DND-41 (cell line): ENCODE measurements around the gene FAM174C.

ENCODE experiments used
- ATAC-seq: fragments of 200-7000 bp; cut with Tn5 transposase; 3 replicates; pipeline ENCODE4 v1.9.1; 2021; ENCODE audit warnings: low read depth; ENCODE audit not compliant: insufficient read depth
- DNase-seq: peaks from one replicate; pipeline ENCODE4 v3.0.0-alpha.2; 2020
- H2AFZ ChIP-seq: 2 replicates; pipeline ENCODE4 v1.6.0; 2012; ENCODE audit warnings: low read depth, low read length
- H3K27ac ChIP-seq: 2 replicates; pipeline ENCODE4 v1.5.1; 2012; ENCODE audit warnings: low read length, inconsistent platforms
- H3K27me3 ChIP-seq: fragments of 200-600 bp; sonication (generic); 2 replicates; pipeline ENCODE4 v1.6.0; 2012; ENCODE audit warnings: low read length, mild to moderate bottlenecking, inconsistent platforms; ENCODE audit not compliant: insufficient read depth, poor library complexity
- H3K36me3 ChIP-seq: 2 replicates; pipeline ENCODE4 v1.5.1; 2012; ENCODE audit warnings: low read length, inconsistent platforms; ENCODE audit not compliant: insufficient read depth
- H3K4me1 ChIP-seq: 2 replicates; pipeline ENCODE4 v1.5.1; 2012; ENCODE audit warnings: mild to moderate bottlenecking, low read length; ENCODE audit not compliant: insufficient read depth
- H3K4me2 ChIP-seq: 2 replicates; pipeline ENCODE4 v1.6.0; 2012; ENCODE audit warnings: mild to moderate bottlenecking, moderate library complexity, low read length, inconsistent platforms; ENCODE audit not compliant: insufficient read depth
- H3K4me3 ChIP-seq, 2 experiments: fragments of 200-600 bp in 1 of 2; shearing (Covaris generic) in 1 of 2; 2 replicates each; pipeline ENCODE4 v1.5.1; 2012 to 2016; ENCODE audit warnings: inconsistent platforms in 2 of 2, low read length in 2 of 2, mild to moderate bottlenecking in 2 of 2, low read depth in 1 of 2, moderate library complexity in 1 of 2
- H3K79me2 ChIP-seq: 2 replicates; pipeline ENCODE4 v1.6.0; 2012; ENCODE audit warnings: low read length, inconsistent platforms; ENCODE audit not compliant: insufficient read depth
- H3K9ac ChIP-seq: 2 replicates; pipeline ENCODE4 v1.6.0; 2012; ENCODE audit warnings: low read depth, mild to moderate bottlenecking, inconsistent platforms, low read length, moderate library complexity
- H3K9me3 ChIP-seq: 2 replicates; pipeline ENCODE4 v1.5.1; 2012; ENCODE audit warnings: low read length, moderate library complexity, mild to moderate bottlenecking, inconsistent platforms; ENCODE audit not compliant: insufficient read depth, severe bottlenecking
- H4K20me1 ChIP-seq: 2 replicates; pipeline ENCODE4 v1.6.0; 2012; ENCODE audit warnings: low read length; ENCODE audit not compliant: insufficient read depth
- CTCF ChIP-seq: IDR thresholded peaks from 2 replicates; pipeline ENCODE4 v1.5.1; 2012; ENCODE audit warnings: borderline replicate concordance, low read length, moderate library complexity, mild to moderate bottlenecking; ENCODE audit not compliant: poor library complexity, severe bottlenecking; ENCODE audit errors: extremely low read depth
- EZH2 ChIP-seq: IDR thresholded peaks from 3 replicates; pipeline ENCODE4 v1.6.1; 2012; ENCODE audit warnings: borderline replicate concordance, low read depth, mild to moderate bottlenecking, moderate library complexity, low read length, inconsistent platforms; ENCODE audit not compliant: severe bottlenecking

Gene FAM174C

GRCh38 chr19:1296575-1297271 is 21.4 kb downstream of the FAM174C start:
- H3K79me2 ChIP-seq: no peaks in the 10 kb centered on the region
- H3K36me3 ChIP-seq: no peaks in the 10 kb centered on the region
- no peak overlapping the region for H3K9ac ChIP-seq
- no peak overlapping the region for H3K27ac ChIP-seq
- ATAC-seq: no peak
- no peaks in the 10 kb centered on the region for H3K9me3 ChIP-seq
- no peak overlapping the region for H2AFZ ChIP-seq
- H3K4me1 ChIP-seq: no peaks in the 10 kb centered on the region
- no peak overlapping the region for H3K4me3 ChIP-seq
- no peaks in the 10 kb centered on the region for H3K27me3 ChIP-seq
- no peak overlapping the region for H3K4me2 ChIP-seq
- DNase-seq: no peak
- TF ChIP-seq EZH2 (no peak), CTCF (no peak)
- H4K20me1 ChIP-seq: no peaks in the 10 kb centered on the region

- Histone ChIP-seq H3K4me1 (no peaks in the 10 kb centered on the region), H3K27me3 (no peaks in the 10 kb centered on the region), H4K20me1 (no peaks in the 10 kb centered on the region), H3K27ac (no peak overlapping the region), H3K36me3 (no peaks in the 10 kb centered on the region), H3K79me2 (no peaks in the 10 kb centered on the region), H3K9me3 (no peaks in the 10 kb centered on the region), H3K4me3 (no peak overlapping the region), H3K9ac (no peak overlapping the region), H2AFZ (no peak overlapping the region), H3K4me2 (no peak overlapping the region)
- no peak for DNase-seq
- no peak for TF ChIP-seq CTCF
- TF ChIP-seq EZH2: no peak
- no peak for ATAC-seq
These were observed 22.9 kb downstream of the FAM174C start for GRCh38 chr19:1298235-1298634.

- Histone ChIP-seq H3K9ac (no peak overlapping the region), H3K4me2 (no peak overlapping the region), H3K27me3 (no peaks in the 10 kb centered on the region), H3K4me3 (no peak overlapping the region), H3K9me3 (no peaks in the 10 kb centered on the region), H2AFZ (no peak overlapping the region), H3K79me2 (no peaks in the 10 kb centered on the region), H4K20me1 (no peaks in the 10 kb centered on the region), H3K4me1 (no peaks in the 10 kb centered on the region), H3K36me3 (no peaks in the 10 kb centered on the region), H3K27ac (no peak overlapping the region)
- DNase-seq (no peak), ATAC-seq (no peak)
- no peak for TF ChIP-seq EZH2
- no peak for TF ChIP-seq CTCF
These were observed 24.5 kb downstream of the FAM174C start for GRCh38 chr19:1299801-1300200.
